Activated B cell treated with CpG ODN at 0.5 μM for 24 hours (primary cell): ENCODE results near the gene NKAPD1. TPM values are rescaled to one million over a fixed set of nuclear protein-coding genes. Genes with fewer than 3 reads are reported as not detected.

Experiments used
- ATAC-seq: fragments of 200-7000 bp; cut with Tn5 transposase; one replicate; pipeline ENCODE4 v1.10.0; 2021; ENCODE audit warnings: low read depth, mild to moderate bottlenecking, moderate library complexity
- CTCF ChIA-PET: fragments of 350-600 bp; sonication (Branson Sonifier 250); formaldehyde crosslinking; loops from one replicate; lab custom pipeline; 2021; ENCODE audit warnings: antibody characterized with exemption; lab: Charles Lee
- POLR2A ChIA-PET: fragments of 350-600 bp; sonication (Branson Sonifier 250); formaldehyde crosslinking; loops from one replicate; lab custom pipeline; 2021; ENCODE audit warnings: antibody characterized with exemption; lab: Charles Lee
- DNase-seq: peaks from one replicate; pipeline ENCODE4 v3.0.0; 2022
- H3K27ac Mint-ChIP-seq: one replicate; pipeline ENCODE4 v1.8.0; 2020; ENCODE audit warnings: mixed read lengths
- H3K27me3 Mint-ChIP-seq: one replicate; pipeline ENCODE4 v1.8.0; 2021; ENCODE audit warnings: mixed read lengths
- H3K36me3 Mint-ChIP-seq: one replicate; pipeline ENCODE4 v1.8.0; 2021; ENCODE audit warnings: low read depth, mixed read lengths
- H3K4me1 Mint-ChIP-seq: one replicate; pipeline ENCODE4 v1.8.0; 2021; ENCODE audit warnings: mixed read lengths
- H3K4me3 Mint-ChIP-seq: one replicate; pipeline ENCODE4 v1.8.0; 2020; ENCODE audit warnings: mild to moderate bottlenecking, mixed read lengths
- H3K9me3 Mint-ChIP-seq: one replicate; pipeline ENCODE4 v1.8.0; 2020; ENCODE audit warnings: mixed read lengths
- intact Hi-C: fragments of 100-400 bp; cut with micrococcal nuclease; formaldehyde crosslinking; loops from one replicate; pipeline ENCODE4 v1.15.1; 2024
- total RNA-seq: library from RNA; stranded (reverse); gene quantifications from 2 replicates; pipeline ENCODE4 v1.2.3, GENCODE V29; 2022
- TF ChIP-seq, protein P1 (sequence below): fragments of 200-600 bp; IDR thresholded peaks from one replicate; pipeline ENCODE4 v1.8.0; 2022; ENCODE audit warnings: antibody characterized with exemption, mild to moderate bottlenecking

Gene NKAPD1
- total RNA-seq, 1 donor from 2014 or later = 24.0 TPM

DNA sequence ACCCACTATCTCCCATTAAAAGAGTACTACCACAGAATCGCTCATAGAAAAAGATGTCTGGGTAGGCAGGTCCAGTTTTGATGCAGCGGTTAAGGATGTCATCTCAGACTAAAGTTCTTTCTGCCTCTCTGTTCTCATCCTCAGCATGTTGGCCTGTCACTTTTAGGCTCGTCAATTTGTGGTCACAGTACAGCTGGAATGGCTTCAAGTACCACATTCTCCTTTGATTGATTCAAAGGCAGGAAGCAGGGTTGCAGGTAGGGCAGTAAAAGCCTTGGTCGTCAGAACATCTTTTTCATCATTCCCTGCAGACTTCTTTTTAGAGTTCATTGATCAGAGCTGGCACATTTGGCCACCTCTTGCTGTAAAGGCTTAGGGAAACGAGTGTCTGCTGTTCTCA lies 41.3 kb downstream of the NKAPD1 start:
- no peak overlapping the region for H3K27ac Mint-ChIP-seq

DNA sequence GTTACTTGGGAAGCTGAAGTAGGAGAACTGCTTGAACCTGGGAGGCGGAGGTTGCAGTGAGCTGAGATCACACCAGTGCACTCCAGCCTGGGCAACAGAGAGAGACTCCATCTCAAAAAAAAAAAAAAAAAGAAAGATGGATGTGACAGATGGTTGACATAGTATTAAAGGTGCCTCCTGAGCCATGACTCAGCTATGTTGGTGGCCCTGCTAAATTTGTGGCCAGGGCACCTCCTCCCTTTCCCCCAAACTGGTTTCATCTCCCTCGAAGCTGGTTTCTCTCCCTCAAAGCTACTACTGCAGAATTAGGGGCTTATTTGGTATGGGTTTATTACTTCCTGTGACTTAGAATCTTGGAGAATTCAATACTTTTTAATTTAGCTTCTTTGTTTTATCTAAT lies 44.1 kb downstream of the NKAPD1 start:
- ChIA-PET CTCF (no interaction called here), POLR2A (no interaction called here)
- TF ChIP-seq, protein P1, sequence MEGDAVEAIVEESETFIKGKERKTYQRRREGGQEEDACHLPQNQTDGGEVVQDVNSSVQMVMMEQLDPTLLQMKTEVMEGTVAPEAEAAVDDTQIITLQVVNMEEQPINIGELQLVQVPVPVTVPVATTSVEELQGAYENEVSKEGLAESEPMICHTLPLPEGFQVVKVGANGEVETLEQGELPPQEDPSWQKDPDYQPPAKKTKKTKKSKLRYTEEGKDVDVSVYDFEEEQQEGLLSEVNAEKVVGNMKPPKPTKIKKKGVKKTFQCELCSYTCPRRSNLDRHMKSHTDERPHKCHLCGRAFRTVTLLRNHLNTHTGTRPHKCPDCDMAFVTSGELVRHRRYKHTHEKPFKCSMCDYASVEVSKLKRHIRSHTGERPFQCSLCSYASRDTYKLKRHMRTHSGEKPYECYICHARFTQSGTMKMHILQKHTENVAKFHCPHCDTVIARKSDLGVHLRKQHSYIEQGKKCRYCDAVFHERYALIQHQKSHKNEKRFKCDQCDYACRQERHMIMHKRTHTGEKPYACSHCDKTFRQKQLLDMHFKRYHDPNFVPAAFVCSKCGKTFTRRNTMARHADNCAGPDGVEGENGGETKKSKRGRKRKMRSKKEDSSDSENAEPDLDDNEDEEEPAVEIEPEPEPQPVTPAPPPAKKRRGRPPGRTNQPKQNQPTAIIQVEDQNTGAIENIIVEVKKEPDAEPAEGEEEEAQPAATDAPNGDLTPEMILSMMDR = no peak
- intact Hi-C loops = no loop called here
- H3K36me3 Mint-ChIP-seq = peaks cover 2% of the 10 kb centered on the region
- no peaks in the 10 kb centered on the region for H3K27me3 Mint-ChIP-seq
- H3K4me1 Mint-ChIP-seq = peaks cover 8% of the 10 kb centered on the region
- no peak overlapping the region for H3K27ac Mint-ChIP-seq
- no peak overlapping the region for H3K4me3 Mint-ChIP-seq
- no peaks in the 10 kb centered on the region for H3K9me3 Mint-ChIP-seq
- DNase-seq (no peak), ATAC-seq (no peak)

More for the DNA sequence above, 41.3 kb downstream of the NKAPD1 start:
- CTCF ChIA-PET = interaction anchor here (2.0 kb wide), 1 partner anchor 165 kb away, joined by 6 read pairs; no protein-coding TSS in a partner anchor
- no peak for DNase-seq
- Mint-ChIP-seq H3K27me3 (no peaks in the 10 kb centered on the region), H3K4me1 (peaks cover 6% of the 10 kb centered on the region), H3K4me3 (no peak overlapping the region), H3K9me3 (no peaks in the 10 kb centered on the region), H3K36me3 (no peaks in the 10 kb centered on the region)
- no peak for ATAC-seq
- intact Hi-C loops = no loop called here
- POLR2A ChIA-PET = no interaction called here
- TF ChIP-seq, protein P1 = no peak

DNA sequence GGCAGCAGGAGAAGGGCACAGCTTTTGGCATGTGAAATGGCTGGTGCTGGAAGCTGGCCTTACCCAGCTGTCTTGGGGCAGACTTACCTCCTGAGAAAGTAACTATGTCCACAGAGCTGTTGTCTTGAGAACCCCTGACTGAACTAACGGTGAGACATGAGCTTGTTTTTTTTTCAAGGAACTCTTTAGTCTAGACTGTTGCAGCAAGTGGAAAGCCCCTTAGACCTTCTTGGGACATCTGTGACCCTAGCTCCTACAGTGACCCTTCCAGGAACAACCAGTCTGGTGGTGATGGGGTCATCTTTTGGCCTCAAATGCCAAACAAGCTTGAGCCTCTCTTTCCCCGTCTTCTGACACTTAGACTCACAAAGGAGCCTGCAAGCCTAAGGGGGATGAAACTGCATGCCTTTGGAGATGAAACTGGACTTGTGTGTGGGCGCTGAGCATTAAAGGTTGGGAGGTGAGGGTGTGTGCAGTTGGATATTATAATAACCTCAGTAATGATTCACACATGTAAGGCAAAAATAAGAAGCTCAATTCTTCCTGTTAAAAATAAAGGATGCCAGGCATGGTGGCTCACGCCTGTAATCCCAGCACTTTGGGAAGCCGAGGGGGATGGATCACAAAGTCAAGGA lies 48.0 kb downstream of the NKAPD1 start:
- no peak for ATAC-seq
- Mint-ChIP-seq H3K9me3 (no peaks in the 10 kb centered on the region), H3K4me1 (peaks cover 7% of the 10 kb centered on the region), H3K27me3 (no peaks in the 10 kb centered on the region), H3K4me3 (no peak overlapping the region), H3K36me3 (peaks cover 2% of the 10 kb centered on the region), H3K27ac (no peak overlapping the region)
- POLR2A ChIA-PET = no interaction called here
- TF ChIP-seq, protein P1 = no peak
- no peak for DNase-seq
- intact Hi-C loops = no loop called here
- CTCF ChIA-PET = interaction anchor here (1.0 kb wide), 1 partner anchor 158 kb away, joined by 3 read pairs; no protein-coding TSS in a partner anchor

DNA sequence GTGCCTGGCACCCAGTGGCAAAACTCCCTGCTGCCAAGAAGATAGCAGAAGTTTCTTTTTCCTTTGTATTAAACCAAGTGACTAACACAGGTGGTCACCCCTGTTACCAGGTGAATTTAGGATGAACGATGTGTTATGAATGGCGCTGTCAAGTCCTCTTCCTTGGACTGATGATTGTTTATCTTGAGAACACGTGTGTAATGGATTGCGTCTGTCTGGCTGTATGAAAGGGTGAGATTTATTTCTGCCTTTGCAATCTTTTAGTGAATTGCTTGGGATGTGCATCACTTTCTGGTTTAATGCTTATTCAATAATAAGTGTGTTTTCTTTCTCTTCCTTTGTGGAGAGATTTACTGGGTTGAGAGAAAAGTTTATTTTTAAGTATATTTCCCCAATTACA lies 49.0 kb downstream of the NKAPD1 start:
- Mint-ChIP-seq H3K9me3 (no peaks in the 10 kb centered on the region), H3K36me3 (peaks cover 2% of the 10 kb centered on the region), H3K27ac (no peak overlapping the region), H3K27me3 (no peaks in the 10 kb centered on the region), H3K4me3 (no peak overlapping the region), H3K4me1 (peaks cover 7% of the 10 kb centered on the region)
- DNase-seq = no peak
- ChIA-PET CTCF (no interaction called here), POLR2A (no interaction called here)
- intact Hi-C loops = no loop called here
- ATAC-seq = no peak
- TF ChIP-seq, protein P1 = no peak

DNA sequence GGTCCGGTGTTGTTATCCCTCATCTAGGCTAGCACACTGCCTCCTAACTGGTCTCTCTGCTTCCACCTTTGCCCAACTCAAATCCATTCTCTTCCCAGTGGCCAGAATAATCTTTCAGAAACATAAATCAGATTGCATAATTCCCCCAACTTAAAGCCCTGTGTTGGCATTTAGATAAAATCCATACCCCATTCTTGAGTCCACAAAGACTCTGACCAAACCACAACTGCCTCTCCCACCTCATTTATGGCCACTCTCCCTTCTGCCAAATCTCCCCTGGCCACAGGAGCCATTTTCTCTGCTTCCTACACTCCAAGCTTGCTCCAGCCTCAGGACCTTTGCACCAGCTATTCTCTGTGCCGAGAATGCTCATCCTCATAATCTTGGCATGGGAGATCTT lies 53.0 kb downstream of the NKAPD1 start:
- intact Hi-C loops = no loop called here
- Mint-ChIP-seq H3K27me3 (no peaks in the 10 kb centered on the region), H3K27ac (no peak overlapping the region), H3K9me3 (no peaks in the 10 kb centered on the region), H3K4me1 (no peaks in the 10 kb centered on the region), H3K4me3 (no peak overlapping the region), H3K36me3 (peaks cover 2% of the 10 kb centered on the region)
- DNase-seq (no peak), ATAC-seq (no peak)
- CTCF ChIA-PET = no interaction called here
- TF ChIP-seq, protein P1 = no peak
- POLR2A ChIA-PET = no interaction called here
